HFF-Myc (cell line): ENCODE data around the gene ATP8B3.

Source experiments
- DNase-seq: peaks from one replicate; pipeline ENCODE4 v3.0.0-alpha.2; 2011; ENCODE audit warnings: low read depth; ENCODE audit errors: extremely low read depth
- H3K4me3 ChIP-seq: replicated peaks from 2 replicates; pipeline ENCODE4 v1.5.1; 2011; ENCODE audit warnings: low read depth, mild to moderate bottlenecking, control low read depth, low read length
- CTCF ChIP-seq: IDR thresholded peaks from 2 replicates; pipeline ENCODE4 v1.5.1; 2012; ENCODE audit warnings: mild to moderate bottlenecking, low read depth, low read length, control low read depth; ENCODE audit errors: missing control alignments

The ATP8B3 gene

DNA sequence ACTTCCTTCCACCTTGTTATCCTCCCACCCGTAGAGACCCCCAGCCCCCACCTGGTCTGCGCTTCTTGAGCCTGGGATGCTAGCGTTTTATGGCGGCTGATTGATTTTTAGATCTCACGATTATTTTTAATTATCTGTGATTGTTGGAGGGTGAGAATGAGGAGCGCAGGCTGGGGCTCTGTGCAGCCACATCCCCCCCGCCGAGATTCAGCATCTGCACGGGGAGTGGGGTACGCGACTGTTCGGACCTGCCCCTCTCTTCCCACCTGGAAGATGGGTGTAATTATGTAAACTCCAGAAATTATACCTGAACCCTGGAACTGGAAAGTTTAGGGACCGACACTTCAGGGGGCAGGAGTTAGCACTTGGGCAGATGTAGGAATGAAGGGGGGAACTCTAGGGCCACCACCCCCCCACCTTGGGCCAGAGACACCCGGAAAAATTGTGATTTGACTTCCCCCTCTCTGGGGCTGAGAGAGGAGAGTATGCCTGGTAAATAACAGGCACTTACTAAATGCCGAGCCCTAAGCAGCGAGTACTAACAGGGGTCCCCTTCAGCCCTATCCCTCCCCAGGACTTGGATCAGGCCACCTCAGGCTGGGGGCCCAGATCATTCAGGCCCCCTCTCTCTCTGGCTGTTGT is 60.6 kb downstream of the ATP8B3 start:
- H3K4me3 ChIP-seq, result no peak overlapping the region
- DNase-seq, result no peak
- no peak for TF ChIP-seq CTCF

- no peak for DNase-seq
- TF ChIP-seq CTCF, result no peak
- no peak overlapping the region for H3K4me3 ChIP-seq
These were observed 61.6 kb downstream of the ATP8B3 start for GRCh38 chr19:1750343-1751021.

DNA sequence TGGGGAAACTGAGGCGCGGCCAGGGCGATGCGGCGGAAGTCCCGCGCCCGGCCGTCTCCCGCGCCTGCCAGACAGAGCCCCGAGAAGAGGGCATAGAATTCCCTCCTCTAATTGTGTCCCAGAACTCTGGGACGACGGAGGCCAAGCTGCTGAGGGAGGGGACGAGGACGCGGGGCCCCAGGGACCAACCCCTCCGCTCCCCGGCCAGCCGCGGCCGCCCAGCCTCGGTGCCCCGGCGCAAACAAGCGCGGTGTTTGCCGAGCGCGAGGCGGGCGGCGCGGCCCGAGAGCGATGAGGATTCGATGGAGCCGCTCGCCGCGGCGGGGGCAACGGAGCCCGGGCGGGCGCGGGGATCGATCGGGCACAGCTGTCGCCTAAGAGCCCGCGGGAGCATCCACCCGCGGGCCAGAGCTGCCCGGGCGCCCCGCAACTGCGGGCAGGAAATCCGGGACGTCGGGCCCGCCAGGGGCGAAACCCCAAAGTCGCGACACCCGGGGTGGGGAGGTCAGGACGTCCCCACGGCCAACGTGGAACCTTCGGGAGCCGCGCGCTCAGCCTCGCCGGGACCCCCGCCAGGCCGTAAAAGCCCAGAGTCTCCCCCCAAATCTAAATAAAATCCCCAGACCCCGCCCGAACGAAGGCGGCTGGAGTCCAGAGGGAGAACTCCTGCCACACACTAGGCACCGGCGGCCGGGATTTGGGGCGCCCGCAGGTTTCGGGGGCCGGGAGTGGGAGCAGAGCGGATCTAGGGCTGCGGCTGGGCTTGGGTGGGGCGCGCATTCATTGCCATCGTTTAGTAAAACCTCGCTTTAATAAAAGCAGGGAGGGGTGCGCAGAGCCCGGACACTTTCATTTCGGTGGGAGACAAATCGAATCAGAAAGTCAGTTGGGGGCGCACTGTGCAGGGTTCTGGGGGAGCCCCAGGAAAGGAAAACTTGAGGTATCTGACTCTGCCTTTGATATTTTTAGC is 62.4 kb downstream of the ATP8B3 start:
- no peak overlapping the region for H3K4me3 ChIP-seq
- DNase-seq, result no peak
- no peak for TF ChIP-seq CTCF

DNA sequence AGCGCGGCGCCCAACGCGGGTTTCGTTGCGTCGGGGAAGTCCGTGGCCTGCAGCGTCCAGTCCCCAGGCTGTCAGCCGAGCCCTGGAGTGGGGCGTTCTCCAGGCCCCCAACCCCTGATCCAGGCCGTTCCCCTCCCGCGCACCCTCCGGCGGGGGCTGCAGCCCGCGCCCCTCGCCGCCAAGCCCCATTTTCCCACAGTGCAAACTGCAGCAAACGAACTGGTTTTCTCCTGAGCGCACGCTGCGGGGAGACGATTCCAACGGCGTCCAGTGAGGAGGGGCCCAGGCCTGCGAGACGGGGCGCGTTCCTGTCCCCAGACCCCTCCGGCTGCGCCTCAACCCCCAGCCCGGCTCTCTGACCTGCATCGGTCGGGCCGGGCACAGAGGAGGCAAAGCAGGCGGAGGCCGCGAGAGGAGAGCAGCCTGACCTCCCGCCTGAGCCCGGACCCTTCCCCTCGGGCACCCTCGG is 63.2 kb downstream of the ATP8B3 start:
- DNase-seq, result no peak
- H3K4me3 ChIP-seq, result no peak overlapping the region
- TF ChIP-seq CTCF, result no peak

GRCh38 chr19:1748115-1748872 is 63.8 kb downstream of the ATP8B3 start:
- no peak for DNase-seq
- H3K4me3 ChIP-seq, result peak overlapping the region; percentile 9; the same call in 1 of the 2 replicates
- TF ChIP-seq CTCF, result no peak
